IMR-90 (cell line): ENCODE measurements around the gene BTBD1. TPM values are rescaled to one million over a fixed set of nuclear protein-coding genes. Genes with fewer than 3 reads are reported as not detected.

Source experiments
- ATAC-seq: fragments of 200-7000 bp; cut with Tn5 transposase; 2 replicates; pipeline ENCODE4 v1.9.1; 2020; ENCODE audit warnings: low read depth, mild to moderate bottlenecking, moderate library complexity
- BruUV-seq: library from RNA; stranded (reverse); fragments of 400-500 nt; replicated peaks from 2 replicates; lab custom pipeline; 2021; lab: Mats Ljungman, UMichigan
- CTCF ChIA-PET: fragments of 300-600 bp; formaldehyde crosslinking; extraction: SDS; loops from one replicate; lab custom pipeline; 2021; ENCODE audit warnings: antibody characterized with exemption; lab: Yijun Ruan, JAX
- POLR2A ChIA-PET: fragments of 300-600 bp; sonication (Branson Sonifier 250); formaldehyde crosslinking; loops from one replicate; lab custom pipeline; 2022; ENCODE audit warnings: antibody characterized with exemption; ENCODE audit not compliant: unreplicated experiment; lab: Charles Lee
- DNase-seq: peaks from one replicate; pipeline ENCODE4 v3.0.0; 2013
- H2AFZ ChIP-seq: replicated peaks from 2 replicates; pipeline ENCODE3; 2013; ENCODE audit warnings: low read length, mild to moderate bottlenecking; ENCODE audit not compliant: poor library complexity
- H2AK5ac ChIP-seq: 2 replicates; pipeline ENCODE4 v1.6.1; 2013; ENCODE audit warnings: low read depth, low read length, inconsistent platforms
- H2AK9ac ChIP-seq: replicated peaks from 2 replicates; pipeline ENCODE3; 2013; ENCODE audit warnings: mild to moderate bottlenecking, low read depth, low read length, moderate library complexity; ENCODE audit not compliant: poor library complexity
- H2BK120ac ChIP-seq: 2 replicates; pipeline ENCODE4 v1.6.1; 2013; ENCODE audit warnings: low read depth, low read length, inconsistent platforms
- H2BK15ac ChIP-seq: 3 replicates; pipeline ENCODE4 v1.6.1; 2013; ENCODE audit warnings: low read depth, low read length, inconsistent platforms
- H2BK20ac ChIP-seq: 2 replicates; pipeline ENCODE4 v1.6.1; 2013; ENCODE audit warnings: low read depth, mild to moderate bottlenecking, inconsistent platforms, low read length, moderate library complexity
- H2BK5ac ChIP-seq: 2 replicates; pipeline ENCODE4 v1.6.1; 2013; ENCODE audit warnings: mild to moderate bottlenecking, low read depth, low read length, inconsistent platforms; ENCODE audit not compliant: poor library complexity, severe bottlenecking
- H3K14ac ChIP-seq: replicated peaks from 2 replicates; pipeline ENCODE4 v1.6.1; 2013; ENCODE audit warnings: low read depth, low read length, inconsistent platforms
- H3K18ac ChIP-seq: 2 replicates; pipeline ENCODE4 v1.6.1; 2013; ENCODE audit warnings: low read depth, low read length, control low read depth
- H3K23ac ChIP-seq: 2 replicates; pipeline ENCODE4 v1.6.1; 2013; ENCODE audit warnings: low read depth, low read length, inconsistent platforms
- H3K27ac ChIP-seq: 2 replicates; pipeline ENCODE4 v1.5.1; 2013; ENCODE audit warnings: mild to moderate bottlenecking, control low read depth, low read length; ENCODE audit not compliant: insufficient read depth
- H3K27me3 ChIP-seq: 2 replicates; pipeline ENCODE4 v1.6.1; 2013; ENCODE audit warnings: low read length; ENCODE audit not compliant: control insufficient read depth, insufficient read depth
- H3K36me3 ChIP-seq: 2 replicates; pipeline ENCODE4 v1.6.1; 2013; ENCODE audit warnings: low read length, mixed read lengths; ENCODE audit not compliant: control insufficient read depth, insufficient read depth
- H3K4ac ChIP-seq: 2 replicates; pipeline ENCODE4 v1.6.1; 2013; ENCODE audit warnings: low read depth, low read length, inconsistent platforms
- H3K4me1 ChIP-seq: 2 replicates; pipeline ENCODE4 v1.6.1; 2013; ENCODE audit warnings: low read length, mixed read lengths; ENCODE audit not compliant: control insufficient read depth, insufficient read depth
- H3K4me2 ChIP-seq: 2 replicates; pipeline ENCODE4 v1.6.1; 2013; ENCODE audit warnings: low read depth, mild to moderate bottlenecking, control low read depth, low read length, moderate library complexity
- H3K4me3 ChIP-seq: 2 replicates; pipeline ENCODE4 v1.5.1; 2013; ENCODE audit warnings: low read depth, mild to moderate bottlenecking, control low read depth, low read length, moderate library complexity; ENCODE audit not compliant: insufficient read depth
- H3K56ac ChIP-seq: 2 replicates; pipeline ENCODE4 v1.6.1; 2013; ENCODE audit warnings: low read length, inconsistent platforms; ENCODE audit not compliant: insufficient read depth; ENCODE audit errors: extremely low read depth
- H3K79me1 ChIP-seq, 2 experiments: 2 replicates each; pipeline ENCODE4 v1.6.1; 2013; ENCODE audit warnings: low read length in 2 of 2, inconsistent platforms in 1 of 2, low read depth in 1 of 2
- H3K9ac ChIP-seq: 2 replicates; pipeline ENCODE4 v1.6.1; 2013; ENCODE audit warnings: low read depth, low read length, control low read depth
- H3K9me1 ChIP-seq: 2 replicates; pipeline ENCODE4 v1.6.1; 2013; ENCODE audit warnings: low read length, inconsistent platforms; ENCODE audit not compliant: insufficient read depth
- H3K9me3 ChIP-seq: 2 replicates; pipeline ENCODE4 v1.6.1; 2013; ENCODE audit warnings: low read length; ENCODE audit not compliant: control insufficient read depth, insufficient read depth
- H4K20me1 ChIP-seq: 2 replicates; pipeline ENCODE4 v1.6.1; 2013; ENCODE audit warnings: low read length, inconsistent platforms; ENCODE audit not compliant: insufficient read depth
- H4K5ac ChIP-seq: 2 replicates; pipeline ENCODE4 v1.6.1; 2013; ENCODE audit warnings: mild to moderate bottlenecking, low read depth, low read length, control low read depth
- H4K8ac ChIP-seq, 2 experiments: 2 replicates each; pipeline ENCODE4 v1.6.1; 2013; ENCODE audit warnings: low read depth in 2 of 2, low read length in 2 of 2, control low read depth in 1 of 2, inconsistent platforms in 1 of 2
- H4K91ac ChIP-seq: 2 replicates; pipeline ENCODE4 v1.6.1; 2013; ENCODE audit warnings: low read depth, low read length, inconsistent platforms; ENCODE audit not compliant: insufficient read depth
- BHLHE40 ChIP-seq: fragments of 150-350 bp; IDR thresholded peaks from 2 replicates; pipeline ENCODE4 v1.6.1; 2016; ENCODE audit warnings: mild to moderate bottlenecking, low read depth, low read length
- CEBPB ChIP-seq: IDR thresholded peaks from 2 replicates; pipeline ENCODE4 v1.6.1; 2012; ENCODE audit warnings: low read depth, low read length, improper control_type of control experiment
- CHD1 ChIP-seq: IDR thresholded peaks from 2 replicates; pipeline ENCODE4 v1.6.1; 2012; ENCODE audit warnings: low read depth, low read length, improper control_type of control experiment
- FOS ChIP-seq: fragments of 150-350 bp; IDR thresholded peaks from 2 replicates; pipeline ENCODE4 v1.6.1; 2016; ENCODE audit warnings: low read depth, low read length
- MAFK ChIP-seq: IDR thresholded peaks from 2 replicates; pipeline ENCODE4 v1.6.1; 2012; ENCODE audit warnings: low read depth, low read length, improper control_type of control experiment
- MAZ ChIP-seq: IDR thresholded peaks from 2 replicates; pipeline ENCODE4 v1.6.1; 2012; ENCODE audit warnings: low read depth, mild to moderate bottlenecking, low read length, improper control_type of control experiment, moderate library complexity, borderline replicate concordance
- MXI1 ChIP-seq: IDR thresholded peaks from 2 replicates; pipeline ENCODE4 v1.6.1; 2012; ENCODE audit warnings: low read depth, mild to moderate bottlenecking, low read length, moderate library complexity, borderline replicate concordance
- NFE2L2 ChIP-seq: fragments of 150-350 bp; IDR thresholded peaks from 2 replicates; pipeline ENCODE4 v1.6.1; 2016; ENCODE audit warnings: low read depth, mild to moderate bottlenecking, low read length
- POLR2A ChIP-seq: IDR thresholded peaks from 2 replicates; pipeline ENCODE4 v1.6.1; 2012; ENCODE audit warnings: mild to moderate bottlenecking, low read depth, low read length
- RAD21 ChIP-seq: IDR thresholded peaks from 2 replicates; pipeline ENCODE4 v1.6.1; 2012; ENCODE audit warnings: low read length, improper control_type of control experiment
- RCOR1 ChIP-seq: IDR thresholded peaks from 2 replicates; pipeline ENCODE4 v1.6.1; 2012; ENCODE audit warnings: mild to moderate bottlenecking, low read length, improper control_type of control experiment; ENCODE audit not compliant: insufficient replicate concordance
- RFX5 ChIP-seq: IDR thresholded peaks from 2 replicates; pipeline ENCODE4 v1.8.0; 2012; ENCODE audit warnings: low read depth, mild to moderate bottlenecking, low read length, moderate library complexity
- SMC3 ChIP-seq: fragments of 150-350 bp; IDR thresholded peaks from 2 replicates; pipeline ENCODE4 v1.6.1; 2016; ENCODE audit warnings: low read depth, mild to moderate bottlenecking, antibody characterized with exemption, low read length, moderate library complexity
- WGBS, 2 experiments: methylation state at CpG; one replicate each; pipeline versions ENCODE4 v1.1.5 to v1.1.7; 2013; ENCODE audit warnings: missing lambda C conversion rate in 2 of 2; ENCODE audit not compliant: insufficient read length in 1 of 2; ENCODE audit errors: extremely low coverage in 2 of 2; 5-methylcytosine and 5-hydroxymethylcytosine counted together
- dilution Hi-C: fragments of 300-500 bp; cut with HindIII; formaldehyde crosslinking; loops from one replicate; pipeline ENCODE4 v1.14.3; 2018; ENCODE audit warnings: low sequenced_read_pairs; ENCODE audit not compliant: unreplicated experiment
- in situ Hi-C: fragments of 300-500 bp; cut with MboI; formaldehyde crosslinking; loops from 3 replicates; pipeline ENCODE4 v1.14.3; 2019; ENCODE audit warnings: low sequenced_read_pairs, inconsistent platforms, mixed read lengths
- intact Hi-C: fragments of 100-400 bp; cut with micrococcal nuclease; formaldehyde crosslinking; loops from 2 replicates; pipeline ENCODE4 v1.10.0; 2022
- polyA plus RNA-seq, 3 experiments: library from polyadenylated mRNA; depleted of rRNA; stranded (reverse); fragments of >200 nt; gene quantifications; 2 replicates each; pipeline ENCODE4 v1.2.3, GENCODE V29; 2012; ENCODE audit warnings: low replicate concordance in 1 of 3
- total RNA-seq: library from RNA; depleted of rRNA; stranded (reverse); fragments of >200 nt; gene quantifications from 2 replicates; pipeline ENCODE4 v1.2.3, GENCODE V29; 2012
- TF ChIP-seq, protein P1 (sequence below): conservative IDR thresholded peaks from 2 replicates; pipeline ENCODE4 v1.5.1; 2012; ENCODE audit warnings: mild to moderate bottlenecking, low read depth, low read length, improper control_type of control experiment
- TF ChIP-seq, protein P2 (sequence below): fragments of 150-350 bp; IDR thresholded peaks from 2 replicates; pipeline ENCODE4 v1.6.1; 2016; ENCODE audit warnings: low read depth, mild to moderate bottlenecking, low read length, moderate library complexity, borderline replicate concordance
- TF ChIP-seq, protein P3 (sequence below): fragments of 150-350 bp; IDR thresholded peaks from 2 replicates; pipeline ENCODE4 v1.6.1; 2017; ENCODE audit warnings: mild to moderate bottlenecking, antibody characterized with exemption, low read length, low read depth

Gene BTBD1
- total and polyA plus RNA-seq, 2 of the 4 experiments (the other 2 are of a cell fraction), result 39.3 to 78.7 TPM

DNA sequence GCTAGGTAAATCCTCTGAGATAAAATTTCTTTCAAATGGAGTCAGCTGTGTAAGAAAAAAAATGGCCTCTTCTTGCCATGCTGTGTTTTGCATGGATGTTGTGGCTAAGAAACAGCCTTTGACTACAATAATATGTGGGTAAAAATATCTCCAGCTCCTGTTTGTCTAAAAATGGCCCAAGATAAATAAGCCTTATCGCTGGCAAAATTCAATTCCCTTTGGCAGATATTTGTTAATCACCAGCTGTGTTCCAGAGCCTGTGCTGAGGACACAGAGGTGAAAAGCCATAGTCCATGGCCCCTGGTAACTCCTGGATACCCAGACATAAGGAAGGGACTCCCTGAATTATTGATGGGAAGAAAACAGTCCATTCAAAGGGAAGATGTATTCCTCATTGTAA lies 96.4 kb downstream of the BTBD1 start:
- WGBS, 2 experiments, result no CpG with 5 or more reads among the region's 1 CpG
- CTCF ChIA-PET, result no interaction called here

More for the DNA sequence above, 96.4 kb downstream of the BTBD1 start:
- DNase-seq, result no peak
- POLR2A ChIA-PET, result no interaction called here
- Histone ChIP-seq H3K9me3 (no peaks in the 10 kb centered on the region), H4K91ac (no peak overlapping the region), H2AFZ (no peak overlapping the region), H2AK9ac (no peak overlapping the region), H2BK15ac (no peak overlapping the region), H4K5ac (no peak overlapping the region), H3K56ac (no peak overlapping the region), H4K20me1 (no peaks in the 10 kb centered on the region), H3K27ac (no peak overlapping the region), H3K4me2 (no peak overlapping the region), H2AK5ac (no peak overlapping the region), H3K4me1 (no peaks in the 10 kb centered on the region), H3K18ac (no peak overlapping the region), H3K23ac (no peak overlapping the region), H2BK5ac (no peak overlapping the region), H3K27me3 (no peaks in the 10 kb centered on the region; the same call in 1 of the 2 replicates), H2BK120ac (no peak overlapping the region), H3K36me3 (no peaks in the 10 kb centered on the region), H3K79me1 (no peaks in the 10 kb centered on the region), H3K9ac (no peak overlapping the region), H3K14ac (no peak overlapping the region), H4K8ac (no peak overlapping the region), H2BK20ac (no peak overlapping the region), H3K9me1 (no peaks in the 10 kb centered on the region), H3K4ac (no peak overlapping the region), H3K4me3 (no peak overlapping the region)
- intact Hi-C loops (no loop called here), dilution Hi-C loops (no loop called here), in situ Hi-C loops (no loop called here)
- ATAC-seq, result no peak
- no TSS peak for BruUV-seq
- TF ChIP-seq NFE2L2 (no peak), BHLHE40 (no peak), FOS (no peak), SMC3 (no peak), RCOR1 (no peak), RAD21 (no peak), CHD1 (no peak), MAFK (no peak), RFX5 (no peak), MXI1 (no peak), CEBPB (no peak), POLR2A (no peak), MAZ (no peak)
- TF ChIP-seq, protein P1, sequence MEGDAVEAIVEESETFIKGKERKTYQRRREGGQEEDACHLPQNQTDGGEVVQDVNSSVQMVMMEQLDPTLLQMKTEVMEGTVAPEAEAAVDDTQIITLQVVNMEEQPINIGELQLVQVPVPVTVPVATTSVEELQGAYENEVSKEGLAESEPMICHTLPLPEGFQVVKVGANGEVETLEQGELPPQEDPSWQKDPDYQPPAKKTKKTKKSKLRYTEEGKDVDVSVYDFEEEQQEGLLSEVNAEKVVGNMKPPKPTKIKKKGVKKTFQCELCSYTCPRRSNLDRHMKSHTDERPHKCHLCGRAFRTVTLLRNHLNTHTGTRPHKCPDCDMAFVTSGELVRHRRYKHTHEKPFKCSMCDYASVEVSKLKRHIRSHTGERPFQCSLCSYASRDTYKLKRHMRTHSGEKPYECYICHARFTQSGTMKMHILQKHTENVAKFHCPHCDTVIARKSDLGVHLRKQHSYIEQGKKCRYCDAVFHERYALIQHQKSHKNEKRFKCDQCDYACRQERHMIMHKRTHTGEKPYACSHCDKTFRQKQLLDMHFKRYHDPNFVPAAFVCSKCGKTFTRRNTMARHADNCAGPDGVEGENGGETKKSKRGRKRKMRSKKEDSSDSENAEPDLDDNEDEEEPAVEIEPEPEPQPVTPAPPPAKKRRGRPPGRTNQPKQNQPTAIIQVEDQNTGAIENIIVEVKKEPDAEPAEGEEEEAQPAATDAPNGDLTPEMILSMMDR, result no peak
- TF ChIP-seq, protein P2, sequence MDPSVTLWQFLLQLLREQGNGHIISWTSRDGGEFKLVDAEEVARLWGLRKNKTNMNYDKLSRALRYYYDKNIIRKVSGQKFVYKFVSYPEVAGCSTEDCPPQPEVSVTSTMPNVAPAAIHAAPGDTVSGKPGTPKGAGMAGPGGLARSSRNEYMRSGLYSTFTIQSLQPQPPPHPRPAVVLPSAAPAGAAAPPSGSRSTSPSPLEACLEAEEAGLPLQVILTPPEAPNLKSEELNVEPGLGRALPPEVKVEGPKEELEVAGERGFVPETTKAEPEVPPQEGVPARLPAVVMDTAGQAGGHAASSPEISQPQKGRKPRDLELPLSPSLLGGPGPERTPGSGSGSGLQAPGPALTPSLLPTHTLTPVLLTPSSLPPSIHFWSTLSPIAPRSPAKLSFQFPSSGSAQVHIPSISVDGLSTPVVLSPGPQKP, result no peak
- TF ChIP-seq, protein P3, sequence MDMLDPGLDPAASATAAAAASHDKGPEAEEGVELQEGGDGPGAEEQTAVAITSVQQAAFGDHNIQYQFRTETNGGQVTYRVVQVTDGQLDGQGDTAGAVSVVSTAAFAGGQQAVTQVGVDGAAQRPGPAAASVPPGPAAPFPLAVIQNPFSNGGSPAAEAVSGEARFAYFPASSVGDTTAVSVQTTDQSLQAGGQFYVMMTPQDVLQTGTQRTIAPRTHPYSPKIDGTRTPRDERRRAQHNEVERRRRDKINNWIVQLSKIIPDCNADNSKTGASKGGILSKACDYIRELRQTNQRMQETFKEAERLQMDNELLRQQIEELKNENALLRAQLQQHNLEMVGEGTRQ, result no peak
